HG02588 (cell line): Measurements from ENCODE around the gene KIF23.

Experiments
- ATAC-seq: cut with Tn5 transposase; IDR thresholded peaks from one replicate; pipeline ENCODE4 v1.9.1; 2021; ENCODE audit warnings: mild to moderate bottlenecking, moderate library complexity; ENCODE audit not compliant: unreplicated experiment

KIF23 gene

DNA sequence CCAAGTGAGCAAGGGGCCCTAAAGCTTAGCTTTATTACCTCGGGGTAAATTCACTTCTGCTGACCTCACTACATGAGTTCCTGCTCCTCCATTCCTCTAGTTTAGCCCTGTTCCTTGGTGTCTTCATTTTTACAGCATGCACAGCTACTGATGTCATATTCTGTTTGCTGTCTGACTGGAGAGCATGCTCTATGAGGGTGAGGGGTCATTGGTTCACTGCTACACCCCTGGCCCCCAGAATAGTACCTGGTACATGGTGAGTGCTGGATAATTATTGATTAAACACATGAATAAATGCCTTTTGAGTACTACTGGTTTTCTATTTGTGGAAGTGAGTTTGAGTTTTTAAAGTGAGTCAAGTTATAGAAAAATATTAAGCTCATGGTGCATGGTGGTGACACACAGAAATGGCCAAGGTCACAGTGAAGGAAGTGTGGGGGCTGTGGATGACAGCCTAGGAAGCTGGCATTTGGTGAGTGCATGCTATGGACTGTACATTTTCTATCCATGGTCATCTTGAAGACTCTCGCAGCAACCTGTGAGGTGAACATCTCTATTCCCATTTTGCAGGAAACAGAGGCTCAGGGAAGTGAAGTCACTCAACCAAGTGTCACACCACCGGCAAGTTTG is 72.4 kb downstream of the KIF23 start:
- ATAC-seq, result no peak

- ATAC-seq, result no peak
Observed at GRCh38 chr15:69489073-69489571, 75.0 kb downstream of the KIF23 start.

DNA sequence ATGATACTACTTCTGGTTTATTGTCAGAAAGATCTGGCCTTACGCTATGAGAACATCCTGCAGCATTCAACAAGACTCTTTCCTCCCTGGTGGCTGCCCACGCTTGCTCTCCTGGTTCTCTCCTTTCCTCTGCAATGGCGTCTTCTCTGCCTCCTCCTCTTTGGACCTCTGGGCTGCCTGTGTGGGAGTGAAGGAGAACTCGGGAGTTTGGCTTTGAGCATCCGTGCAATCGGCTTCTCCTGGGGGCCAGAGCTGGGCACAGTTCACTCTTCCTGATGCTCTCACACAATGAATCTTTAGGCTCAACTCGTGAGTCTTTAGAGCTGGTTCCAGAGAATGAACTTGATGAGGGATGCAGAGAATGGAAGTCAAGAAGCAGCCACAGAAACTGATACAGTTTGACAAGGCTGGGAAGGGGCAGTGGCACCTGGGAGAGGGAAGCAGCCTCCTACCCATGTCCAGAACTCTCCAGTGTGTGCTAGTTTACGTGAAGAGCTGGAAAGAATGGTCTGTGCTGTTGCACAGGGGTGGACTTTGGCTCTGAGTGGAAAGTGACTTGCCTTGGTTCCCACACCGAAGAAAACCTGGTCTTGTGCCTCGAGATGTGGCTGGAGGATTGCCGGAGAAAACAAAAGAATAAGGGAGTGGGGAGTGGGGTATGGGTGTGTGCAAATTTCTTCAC is 76.3 kb downstream of the KIF23 start:
- no peak for ATAC-seq

DNA sequence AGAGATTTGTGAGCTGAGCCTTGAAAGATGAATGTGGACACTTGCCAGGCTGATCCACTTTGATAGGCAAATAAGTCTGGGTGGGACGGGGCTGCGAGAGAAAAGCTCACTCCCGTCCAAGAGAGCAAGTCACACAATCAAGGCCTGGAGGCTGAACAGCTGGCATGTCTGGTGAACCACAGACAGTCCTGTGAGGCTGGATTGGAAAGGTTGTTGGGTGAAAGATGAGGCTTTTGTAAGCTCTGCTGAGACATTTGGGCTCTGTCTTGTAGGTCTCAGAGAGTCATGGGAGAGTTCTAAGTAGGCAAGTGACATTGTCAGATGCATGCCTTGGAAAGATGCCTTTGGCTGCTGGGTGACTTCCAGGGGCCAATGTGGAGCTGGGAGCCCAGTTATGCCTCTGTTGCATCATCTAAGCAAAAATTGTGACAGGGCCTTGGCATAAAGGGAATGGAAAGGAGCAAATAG is 76.9 kb downstream of the KIF23 start:
- no peak for ATAC-seq

GRCh38 chr15:69493406-69493805 is 79.3 kb downstream of the KIF23 start:
- ATAC-seq, result no peak

DNA sequence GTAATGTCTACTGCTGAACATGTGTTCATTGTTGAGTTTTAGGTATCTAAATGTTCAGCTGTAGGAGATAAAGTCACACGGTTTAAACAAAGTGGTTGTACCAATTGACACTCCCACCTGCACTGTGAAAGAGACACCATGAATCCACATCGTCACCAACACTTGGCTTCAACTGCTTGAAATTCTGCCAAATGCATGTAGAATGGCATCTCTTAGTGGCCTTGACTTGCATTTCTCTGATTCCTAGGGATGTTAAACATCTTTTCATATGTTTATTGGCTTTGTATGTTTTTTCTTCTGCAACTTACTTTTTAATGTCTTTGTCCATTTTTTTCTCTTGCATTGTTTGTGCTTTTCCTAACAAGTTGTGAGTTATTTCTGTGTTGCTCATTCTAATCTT is 81.9 kb downstream of the KIF23 start:
- ATAC-seq, result no peak

GRCh38 chr15:69497076-69497475 is 82.9 kb downstream of the KIF23 start:
- no peak for ATAC-seq

- ATAC-seq, result no peak
Observed at GRCh38 chr15:69497667-69498066, 83.5 kb downstream of the KIF23 start.
